ENCODE data around the gene COLGALT1. TPM values are rescaled to one million over a fixed set of nuclear protein-coding genes. Genes with fewer than 3 reads are reported as not detected.

COLGALT1 gene
- total RNA-seq, 1 experiment from 2014 or later = 48.5 TPM

DNA sequence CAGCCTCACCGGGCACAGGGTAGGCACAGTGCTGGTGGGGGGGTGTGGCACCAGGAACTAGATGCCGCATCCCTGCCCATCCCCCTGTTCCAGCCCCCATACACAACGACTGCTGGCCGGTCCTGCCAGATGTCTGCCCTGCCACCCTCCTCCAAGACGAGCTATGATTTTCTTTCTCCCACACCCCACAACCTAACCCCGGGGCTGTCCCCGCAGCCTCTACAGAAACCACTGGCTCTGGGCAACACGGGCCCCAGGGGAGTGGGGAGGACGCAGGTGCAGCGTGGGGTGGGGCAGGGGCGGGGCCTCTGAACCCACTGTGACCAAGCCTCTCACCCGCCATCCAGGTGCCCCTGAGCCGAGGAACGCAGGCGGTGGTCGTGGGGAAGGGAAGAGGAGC lies 28.5 kb upstream of the COLGALT1 start:
- Mint-ChIP-seq H3K27ac (no peak overlapping the region; a peak in 1 of 7 replicates), H3K9me3 (peaks cover 5 to 7% of the 10 kb centered on the region in 2 experiments; a peak in 3 of 5 replicates), H3K4me1 (peaks cover 8 to 11% of the 10 kb centered on the region in 2 experiments), H3K4me3 (no peak overlapping the region), H3K27me3 (ENCODE audit: low read depth) (peaks cover 3% of the 10 kb centered on the region), H3K36me3 (ENCODE audit: insufficient read depth in 1 of 3, low read depth in 3 of 3) (no peaks in the 10 kb centered on the region; a peak in 1 of 7 replicates)
- Histone ChIP-seq H4K20me1 (ENCODE audit: control insufficient read depth, insufficient read depth, insufficient read length) (no peaks in the 10 kb centered on the region), H3K9me3 (ENCODE audit: control insufficient read depth, low read depth, low read length) (no peaks in the 10 kb centered on the region), H4K8ac (replicated peaks; ENCODE audit: insufficient read length, low read depth, low read length) (no peak overlapping the region), H2BK5ac (ENCODE audit: insufficient read length, low read length) (no peak overlapping the region), H3K23me2 (ENCODE audit: insufficient read length, low read depth, low read length, poor library complexity, severe bottlenecking) (no peaks in the 10 kb centered on the region), H3K27me3 (ENCODE audit: insufficient read depth, low read length) (no peaks in the 10 kb centered on the region), H3K56ac (ENCODE audit: insufficient read length, low read depth, low read length) (no peak overlapping the region), H3T11ph (ENCODE audit: low read length) (no peak overlapping the region), H3K27ac (ENCODE audit: insufficient read length, low read depth, low read length) (no peak overlapping the region), H3K14ac (ENCODE audit: insufficient read depth, low read length) (peak overlapping the region; percentile 46; the same call in 1 of the 2 replicates), H2AFZ (ENCODE audit: low read length) (no peak overlapping the region), H3K79me2 (ENCODE audit: insufficient read depth, low read length) (no peaks in the 10 kb centered on the region), H2BK12ac (ENCODE audit: insufficient read length, low read depth, low read length) (no peak overlapping the region), H2BK15ac (ENCODE audit: low read depth, low read length) (no peak overlapping the region), H2AK5ac (ENCODE audit: insufficient read length, low read length) (no peak overlapping the region), H3K18ac (ENCODE audit: insufficient read length, low read depth, low read length) (no peak overlapping the region), H3K23ac (ENCODE audit: insufficient read length, low read depth, low read length) (no peak overlapping the region), H4K91ac (ENCODE audit: insufficient read length, low read depth, low read length) (no peak overlapping the region), H3K79me1 (ENCODE audit: insufficient read depth, low read depth, low read length, poor library complexity, severe bottlenecking) (no peaks in the 10 kb centered on the region), H3K9ac (ENCODE audit: extremely low read depth, insufficient read length, low read length) (no peak overlapping the region), H4K5ac (ENCODE audit: insufficient read length, low read depth, low read length) (no peak overlapping the region), H3K4me2 (ENCODE audit: insufficient read depth, insufficient read length, low read length) (no peak overlapping the region), H2BK20ac (ENCODE audit: low read depth, low read length, poor library complexity, severe bottlenecking) (no peak overlapping the region), H3K4ac (ENCODE audit: low read depth, low read length) (no peak overlapping the region), H3K4me1 (ENCODE audit: insufficient read depth, low read length) (0 out of 2 replicates have a peak, but pooled peaks cover 2% of the 10 kb centered on the region), H2BK120ac (ENCODE audit: low read depth, low read length, poor library complexity, severe bottlenecking) (no peak overlapping the region)
- TF ChIP-seq, protein P1, sequence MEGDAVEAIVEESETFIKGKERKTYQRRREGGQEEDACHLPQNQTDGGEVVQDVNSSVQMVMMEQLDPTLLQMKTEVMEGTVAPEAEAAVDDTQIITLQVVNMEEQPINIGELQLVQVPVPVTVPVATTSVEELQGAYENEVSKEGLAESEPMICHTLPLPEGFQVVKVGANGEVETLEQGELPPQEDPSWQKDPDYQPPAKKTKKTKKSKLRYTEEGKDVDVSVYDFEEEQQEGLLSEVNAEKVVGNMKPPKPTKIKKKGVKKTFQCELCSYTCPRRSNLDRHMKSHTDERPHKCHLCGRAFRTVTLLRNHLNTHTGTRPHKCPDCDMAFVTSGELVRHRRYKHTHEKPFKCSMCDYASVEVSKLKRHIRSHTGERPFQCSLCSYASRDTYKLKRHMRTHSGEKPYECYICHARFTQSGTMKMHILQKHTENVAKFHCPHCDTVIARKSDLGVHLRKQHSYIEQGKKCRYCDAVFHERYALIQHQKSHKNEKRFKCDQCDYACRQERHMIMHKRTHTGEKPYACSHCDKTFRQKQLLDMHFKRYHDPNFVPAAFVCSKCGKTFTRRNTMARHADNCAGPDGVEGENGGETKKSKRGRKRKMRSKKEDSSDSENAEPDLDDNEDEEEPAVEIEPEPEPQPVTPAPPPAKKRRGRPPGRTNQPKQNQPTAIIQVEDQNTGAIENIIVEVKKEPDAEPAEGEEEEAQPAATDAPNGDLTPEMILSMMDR (conservative IDR thresholded peaks at IDR 0.05) = no peak
- WGBS (ENCODE audit: extremely low coverage, insufficient read length, low lambda C conversion rate) = no CpG with 5 or more reads among the region's 16 CpGs
- DNase-seq = no peak
